Measurements from ENCODE around the gene ITPR3. TPM values are rescaled to one million over a fixed set of nuclear protein-coding genes. Genes with fewer than 3 reads are reported as not detected.

ITPR3 gene
- polyA plus RNA-seq, 1 of the 3 experiments (the other 2 are of a cell fraction) = 8.1 TPM

- Histone ChIP-seq H3K9ac (no peak overlapping the region), H3K4me1 (ENCODE audit: control insufficient read depth in 1 of 2, insufficient read depth in 2 of 2, low read depth in 1 of 2, low read length in 1 of 2) (peaks cover 0 to 10% of the 10 kb centered on the region in 2 experiments; a peak in 1 of 4 replicates), H3K79me2 (ENCODE audit: insufficient read depth) (no peaks in the 10 kb centered on the region), H3K9me2 (no peaks in the 10 kb centered on the region), H3K27ac (ENCODE audit: low read depth in 2 of 2, low read length in 1 of 2) (no peak overlapping the region), H3K9me3 (no peaks in the 10 kb centered on the region), H2AFZ (ENCODE audit: low read depth) (no peak overlapping the region), H3K36me3 (replicated peaks in 1 of 2; ENCODE audit: control insufficient read depth in 1 of 2, insufficient read depth in 2 of 2, low read length in 1 of 2) (no peaks in the 10 kb centered on the region), H3K4me2 (no peak overlapping the region), H3K27me3 (ENCODE audit: insufficient read depth) (no peaks in the 10 kb centered on the region), H3F3A (replicated peaks; ENCODE audit: insufficient read depth) (no peaks in the 10 kb centered on the region), H3K4me3 (ENCODE audit: low read depth in 2 of 2, low read length in 1 of 2) (no peak overlapping the region), H4K20me1 (ENCODE audit: insufficient read depth) (no peaks in the 10 kb centered on the region)
- no peak for DNase-seq
- ChIA-PET POLR2A (no interaction called here), CTCF (interaction anchor here (1.1 kb wide), 1 partner anchor 73 kb away, joined by 3 read pairs; no protein-coding TSS in a partner anchor)
- WGBS (ENCODE audit: low lambda C conversion rate) = 100% methylated on average over 6 of the region's 7 CpGs
- no peak for TF ChIP-seq MEF2A (IDR thresholded peaks at IDR 0.05; ENCODE audit: borderline replicate concordance, low read depth)
- TF ChIP-seq NRF1 (IDR thresholded peaks at IDR 0.05; ENCODE audit: low read depth, low read length) = no peak
- TF ChIP-seq GABPA (IDR thresholded peaks at IDR 0.05; ENCODE audit: low read depth) = no peak
- TF ChIP-seq RFX5 (IDR thresholded peaks at IDR 0.05; ENCODE audit: low read length) = no peak
- no peak for TF ChIP-seq EZH2phosphoT487 (IDR thresholded peaks at IDR 0.05; ENCODE audit: borderline replicate concordance, low read depth)
- TF ChIP-seq POLR2AphosphoS5 (IDR thresholded peaks at IDR 0.05; ENCODE audit: low read depth, low read length) = no peak
- TF ChIP-seq, protein P1, sequence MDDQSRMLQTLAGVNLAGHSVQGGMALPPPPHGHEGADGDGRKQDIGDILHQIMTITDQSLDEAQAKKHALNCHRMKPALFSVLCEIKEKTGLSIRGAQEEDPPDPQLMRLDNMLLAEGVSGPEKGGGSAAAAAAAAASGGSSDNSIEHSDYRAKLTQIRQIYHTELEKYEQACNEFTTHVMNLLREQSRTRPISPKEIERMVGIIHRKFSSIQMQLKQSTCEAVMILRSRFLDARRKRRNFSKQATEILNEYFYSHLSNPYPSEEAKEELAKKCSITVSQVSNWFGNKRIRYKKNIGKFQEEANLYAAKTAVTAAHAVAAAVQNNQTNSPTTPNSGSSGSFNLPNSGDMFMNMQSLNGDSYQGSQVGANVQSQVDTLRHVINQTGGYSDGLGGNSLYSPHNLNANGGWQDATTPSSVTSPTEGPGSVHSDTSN (IDR thresholded peaks at IDR 0.05) = no peak
- TF ChIP-seq JUND (IDR thresholded peaks at IDR 0.05) = no peak
- TF ChIP-seq, protein P2, sequence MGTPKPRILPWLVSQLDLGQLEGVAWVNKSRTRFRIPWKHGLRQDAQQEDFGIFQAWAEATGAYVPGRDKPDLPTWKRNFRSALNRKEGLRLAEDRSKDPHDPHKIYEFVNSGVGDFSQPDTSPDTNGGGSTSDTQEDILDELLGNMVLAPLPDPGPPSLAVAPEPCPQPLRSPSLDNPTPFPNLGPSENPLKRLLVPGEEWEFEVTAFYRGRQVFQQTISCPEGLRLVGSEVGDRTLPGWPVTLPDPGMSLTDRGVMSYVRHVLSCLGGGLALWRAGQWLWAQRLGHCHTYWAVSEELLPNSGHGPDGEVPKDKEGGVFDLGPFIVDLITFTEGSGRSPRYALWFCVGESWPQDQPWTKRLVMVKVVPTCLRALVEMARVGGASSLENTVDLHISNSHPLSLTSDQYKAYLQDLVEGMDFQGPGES (IDR thresholded peaks at IDR 0.05; ENCODE audit: low read depth, low read length) = no peak
- no peak for TF ChIP-seq CTCF (IDR thresholded peaks at IDR 0.05)
- no peak for TF ChIP-seq YY1 (IDR thresholded peaks at IDR 0.05; ENCODE audit: low read depth)
- TF ChIP-seq, protein P3, sequence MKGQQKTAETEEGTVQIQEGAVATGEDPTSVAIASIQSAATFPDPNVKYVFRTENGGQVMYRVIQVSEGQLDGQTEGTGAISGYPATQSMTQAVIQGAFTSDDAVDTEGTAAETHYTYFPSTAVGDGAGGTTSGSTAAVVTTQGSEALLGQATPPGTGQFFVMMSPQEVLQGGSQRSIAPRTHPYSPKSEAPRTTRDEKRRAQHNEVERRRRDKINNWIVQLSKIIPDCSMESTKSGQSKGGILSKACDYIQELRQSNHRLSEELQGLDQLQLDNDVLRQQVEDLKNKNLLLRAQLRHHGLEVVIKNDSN (IDR thresholded peaks at IDR 0.05; ENCODE audit: borderline replicate concordance, low read depth) = no peak
- TF ChIP-seq FOXM1 (IDR thresholded peaks at IDR 0.05; ENCODE audit: low read depth) = no peak
- TF ChIP-seq, protein P4, sequence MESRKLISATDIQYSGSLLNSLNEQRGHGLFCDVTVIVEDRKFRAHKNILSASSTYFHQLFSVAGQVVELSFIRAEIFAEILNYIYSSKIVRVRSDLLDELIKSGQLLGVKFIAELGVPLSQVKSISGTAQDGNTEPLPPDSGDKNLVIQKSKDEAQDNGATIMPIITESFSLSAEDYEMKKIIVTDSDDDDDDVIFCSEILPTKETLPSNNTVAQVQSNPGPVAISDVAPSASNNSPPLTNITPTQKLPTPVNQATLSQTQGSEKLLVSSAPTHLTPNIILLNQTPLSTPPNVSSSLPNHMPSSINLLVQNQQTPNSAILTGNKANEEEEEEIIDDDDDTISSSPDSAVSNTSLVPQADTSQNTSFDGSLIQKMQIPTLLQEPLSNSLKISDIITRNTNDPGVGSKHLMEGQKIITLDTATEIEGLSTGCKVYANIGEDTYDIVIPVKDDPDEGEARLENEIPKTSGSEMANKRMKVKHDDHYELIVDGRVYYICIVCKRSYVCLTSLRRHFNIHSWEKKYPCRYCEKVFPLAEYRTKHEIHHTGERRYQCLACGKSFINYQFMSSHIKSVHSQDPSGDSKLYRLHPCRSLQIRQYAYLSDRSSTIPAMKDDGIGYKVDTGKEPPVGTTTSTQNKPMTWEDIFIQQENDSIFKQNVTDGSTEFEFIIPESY (IDR thresholded peaks at IDR 0.05; ENCODE audit: borderline replicate concordance, low read depth) = no peak
- no peak for TF ChIP-seq GATA2 (CRISPR knock-in tag; IDR thresholded peaks at IDR 0.05)
- TF ChIP-seq ELF1 (IDR thresholded peaks at IDR 0.05) = no peak
These were observed 7.4 kb downstream of the ITPR3 start for GRCh38 chr6:33628401-33628964.
